ENCODE measurements around the gene TSSK6.

Gene TSSK6

DNA sequence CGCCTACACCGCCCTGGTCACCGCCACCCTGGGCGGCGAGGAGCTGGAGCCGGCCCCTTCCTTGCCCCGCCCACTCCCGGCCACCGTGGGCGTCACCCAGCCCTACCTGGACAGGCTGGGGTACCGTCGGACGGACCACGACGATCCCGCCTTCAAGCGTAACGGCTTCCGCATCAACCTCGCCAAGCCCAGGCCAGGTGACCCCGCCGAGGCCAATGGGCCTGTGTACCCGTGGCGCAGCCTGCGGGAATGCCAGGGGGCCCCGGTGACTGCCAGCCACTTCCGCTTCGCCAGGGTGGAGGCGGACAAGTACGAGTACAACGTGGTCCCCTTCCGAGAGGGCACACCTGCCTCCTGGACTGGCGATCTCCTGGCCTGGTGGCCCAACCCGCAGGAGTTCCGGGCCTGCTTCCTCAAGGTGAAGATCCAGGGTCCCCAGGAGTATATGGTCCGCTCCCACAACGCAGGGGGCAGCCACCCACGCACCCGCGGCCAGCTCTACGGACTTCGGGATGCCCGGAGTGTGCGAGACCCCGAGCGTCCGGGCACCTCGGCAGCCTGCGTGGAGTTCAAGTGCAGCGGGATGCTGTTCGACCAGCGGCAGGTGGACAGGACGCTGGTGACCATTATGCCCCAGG lies 29.7 kb upstream of the TSSK6 start:
- H3K4me1 ChIP-seq (ENCODE audit: insufficient read depth, low read length, severe bottlenecking) = no peaks in the 10 kb centered on the region
- no peaks in the 10 kb centered on the region for H3K27me3 ChIP-seq (ENCODE audit: insufficient read depth, low read length)
- no peaks in the 10 kb centered on the region for H3K9me2 ChIP-seq (ENCODE audit: low read depth, low read length)
- TF ChIP-seq, protein P1, sequence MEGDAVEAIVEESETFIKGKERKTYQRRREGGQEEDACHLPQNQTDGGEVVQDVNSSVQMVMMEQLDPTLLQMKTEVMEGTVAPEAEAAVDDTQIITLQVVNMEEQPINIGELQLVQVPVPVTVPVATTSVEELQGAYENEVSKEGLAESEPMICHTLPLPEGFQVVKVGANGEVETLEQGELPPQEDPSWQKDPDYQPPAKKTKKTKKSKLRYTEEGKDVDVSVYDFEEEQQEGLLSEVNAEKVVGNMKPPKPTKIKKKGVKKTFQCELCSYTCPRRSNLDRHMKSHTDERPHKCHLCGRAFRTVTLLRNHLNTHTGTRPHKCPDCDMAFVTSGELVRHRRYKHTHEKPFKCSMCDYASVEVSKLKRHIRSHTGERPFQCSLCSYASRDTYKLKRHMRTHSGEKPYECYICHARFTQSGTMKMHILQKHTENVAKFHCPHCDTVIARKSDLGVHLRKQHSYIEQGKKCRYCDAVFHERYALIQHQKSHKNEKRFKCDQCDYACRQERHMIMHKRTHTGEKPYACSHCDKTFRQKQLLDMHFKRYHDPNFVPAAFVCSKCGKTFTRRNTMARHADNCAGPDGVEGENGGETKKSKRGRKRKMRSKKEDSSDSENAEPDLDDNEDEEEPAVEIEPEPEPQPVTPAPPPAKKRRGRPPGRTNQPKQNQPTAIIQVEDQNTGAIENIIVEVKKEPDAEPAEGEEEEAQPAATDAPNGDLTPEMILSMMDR (IDR thresholded peaks at IDR 0.05; ENCODE audit: low read length) = no peak
- no peak for TF ChIP-seq EZH2 (IDR thresholded peaks at IDR 0.05; ENCODE audit: borderline replicate concordance, low read length)
- no peaks in the 10 kb centered on the region for H3K79me2 ChIP-seq (ENCODE audit: insufficient read depth, low read length)
- H3K36me3 ChIP-seq (ENCODE audit: insufficient read depth, low read length) = no peaks in the 10 kb centered on the region
- no peak overlapping the region for H3K4me3 ChIP-seq (ENCODE audit: low read depth, low read length, poor library complexity, severe bottlenecking)
- no peaks in the 10 kb centered on the region for H3K9me3 ChIP-seq (ENCODE audit: low read length)
- H2AFZ ChIP-seq (ENCODE audit: low read length) = no peak overlapping the region
- no peak overlapping the region for H3K27ac ChIP-seq (ENCODE audit: low read depth, low read length, poor library complexity, severe bottlenecking)
- no peak overlapping the region for H3K4me2 ChIP-seq (ENCODE audit: low read length)
- no peaks in the 10 kb centered on the region for H3F3A ChIP-seq (ENCODE audit: insufficient read depth, low read length)
- H3K9ac ChIP-seq (ENCODE audit: low read length) = no peak overlapping the region
- H4K20me1 ChIP-seq (ENCODE audit: insufficient read depth, low read length) = no peaks in the 10 kb centered on the region

DNA sequence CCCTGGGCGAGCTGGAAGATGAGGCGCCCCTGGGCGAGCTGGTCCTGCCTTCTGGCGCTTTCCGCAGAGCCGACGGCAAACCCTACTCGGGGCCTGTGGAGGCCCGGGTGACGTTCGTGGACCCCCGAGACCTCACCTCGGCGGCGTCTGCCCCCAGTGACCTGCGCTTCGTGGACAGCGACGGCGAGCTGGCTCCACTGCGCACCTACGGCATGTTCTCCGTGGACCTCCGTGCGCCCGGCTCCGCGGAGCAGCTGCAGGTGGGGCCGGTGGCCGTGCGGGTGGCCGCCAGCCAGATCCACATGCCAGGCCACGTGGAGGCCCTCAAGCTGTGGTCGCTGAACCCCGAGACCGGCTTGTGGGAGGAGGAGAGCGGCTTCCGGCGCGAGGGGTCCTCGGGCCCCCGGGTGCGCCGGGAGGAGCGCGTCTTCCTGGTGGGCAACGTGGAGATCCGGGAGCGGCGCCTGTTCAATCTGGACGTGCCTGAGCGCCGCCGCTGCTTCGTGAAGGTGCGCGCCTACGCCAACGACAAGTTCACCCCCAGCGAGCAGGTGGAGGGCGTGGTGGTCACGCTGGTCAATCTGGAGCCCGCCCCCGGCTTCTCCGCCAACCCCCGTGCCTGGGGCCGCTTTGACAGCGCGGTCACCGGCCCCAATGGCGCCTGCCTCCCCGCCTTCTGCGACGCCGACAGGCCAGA lies 29.1 kb upstream of the TSSK6 start:
- Histone ChIP-seq H2AFZ (ENCODE audit: low read length) (no peak overlapping the region), H3K4me3 (ENCODE audit: low read depth, low read length, poor library complexity, severe bottlenecking) (no peak overlapping the region), H3K36me3 (ENCODE audit: insufficient read depth, low read length) (no peaks in the 10 kb centered on the region), H3F3A (ENCODE audit: insufficient read depth, low read length) (no peaks in the 10 kb centered on the region), H3K9me2 (ENCODE audit: low read depth, low read length) (no peaks in the 10 kb centered on the region), H3K4me1 (ENCODE audit: insufficient read depth, low read length, severe bottlenecking) (no peaks in the 10 kb centered on the region), H3K79me2 (ENCODE audit: insufficient read depth, low read length) (no peaks in the 10 kb centered on the region), H3K9me3 (ENCODE audit: low read length) (no peaks in the 10 kb centered on the region), H3K9ac (ENCODE audit: low read length) (no peak overlapping the region), H4K20me1 (ENCODE audit: insufficient read depth, low read length) (no peaks in the 10 kb centered on the region), H3K27ac (ENCODE audit: low read depth, low read length, poor library complexity, severe bottlenecking) (no peak overlapping the region), H3K4me2 (ENCODE audit: low read length) (no peak overlapping the region), H3K27me3 (ENCODE audit: insufficient read depth, low read length) (no peaks in the 10 kb centered on the region)
- no peak for TF ChIP-seq EZH2 (IDR thresholded peaks at IDR 0.05; ENCODE audit: borderline replicate concordance, low read length)
- TF ChIP-seq, protein P1 (IDR thresholded peaks at IDR 0.05; ENCODE audit: low read length) = no peak

DNA sequence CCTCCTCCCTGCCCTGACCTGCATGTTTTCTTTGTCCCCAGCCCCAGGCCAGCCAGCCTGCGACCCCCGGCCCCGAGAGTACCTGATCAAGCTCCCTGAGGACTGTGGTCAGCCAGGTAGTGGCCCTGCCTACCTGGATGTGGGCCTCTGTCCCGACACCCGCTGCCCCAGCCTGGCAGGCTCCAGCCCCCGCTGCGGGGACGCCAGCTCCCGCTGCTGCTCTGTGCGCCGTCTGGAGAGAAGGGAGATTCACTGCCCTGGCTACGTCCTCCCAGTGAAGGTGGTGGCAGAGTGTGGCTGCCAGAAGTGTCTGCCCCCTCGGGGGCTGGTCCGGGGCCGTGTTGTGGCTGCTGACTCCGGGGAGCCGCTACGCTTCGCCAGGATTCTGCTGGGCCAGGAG lies 28.3 kb upstream of the TSSK6 start:
- H3K9me2 ChIP-seq (ENCODE audit: low read depth, low read length) = no peaks in the 10 kb centered on the region
- TF ChIP-seq, protein P1 (IDR thresholded peaks at IDR 0.05; ENCODE audit: low read length) = no peak
- TF ChIP-seq EZH2 (IDR thresholded peaks at IDR 0.05; ENCODE audit: borderline replicate concordance, low read length) = no peak
- no peaks in the 10 kb centered on the region for H3K27me3 ChIP-seq (ENCODE audit: insufficient read depth, low read length)
- no peak overlapping the region for H3K4me3 ChIP-seq (ENCODE audit: low read depth, low read length, poor library complexity, severe bottlenecking)
- no peak overlapping the region for H3K4me2 ChIP-seq (ENCODE audit: low read length)
- H3F3A ChIP-seq (ENCODE audit: insufficient read depth, low read length) = no peaks in the 10 kb centered on the region
- no peaks in the 10 kb centered on the region for H4K20me1 ChIP-seq (ENCODE audit: insufficient read depth, low read length)
- no peak overlapping the region for H3K27ac ChIP-seq (ENCODE audit: low read depth, low read length, poor library complexity, severe bottlenecking)
- no peaks in the 10 kb centered on the region for H3K9me3 ChIP-seq (ENCODE audit: low read length)
- H3K36me3 ChIP-seq (ENCODE audit: insufficient read depth, low read length) = no peaks in the 10 kb centered on the region
- H2AFZ ChIP-seq (ENCODE audit: low read length) = no peak overlapping the region
- no peak overlapping the region for H3K9ac ChIP-seq (ENCODE audit: low read length)
- H3K79me2 ChIP-seq (ENCODE audit: insufficient read depth, low read length) = no peaks in the 10 kb centered on the region
- peaks cover under 1% of the 10 kb centered on the region for H3K4me1 ChIP-seq (ENCODE audit: insufficient read depth, low read length, severe bottlenecking)

Measured in OCI-LY1 (cell line).